ENCODE measurements around the gene POR. TPM values are rescaled to one million over a fixed set of nuclear protein-coding genes. Genes with fewer than 3 reads are reported as not detected.

POR gene
- total and polyA plus RNA-seq, 2 of the 8 experiments (the other 6 are each of a cell fraction or from before 2014, with no cell fraction given), result 98.7 to 144 TPM

- no peak within 1 kb of the TSS for H2BK20ac ChIP-seq (ENCODE audit: low read length)
- peak within 1 kb of the TSS; percentile 76; the same call in 1 of the 2 replicates for H2AK5ac ChIP-seq (ENCODE audit: low read depth, low read length)
- H3K56ac ChIP-seq (replicated peaks; ENCODE audit: insufficient read length, low read depth, low read length), result peak within 1 kb of the TSS; percentile 64
- peak within 1 kb of the TSS; percentile 83; the same call in 1 of the 2 replicates for H2BK15ac ChIP-seq (ENCODE audit: low read length)
- peak within 1 kb of the TSS; percentile 75; the same call in 1 of the 2 replicates for H2BK12ac ChIP-seq (ENCODE audit: low read depth, low read length)
- H3K79me1 ChIP-seq (ENCODE audit: low read depth, low read length), result no peaks in the 10 kb centered on the region
- H2AFZ ChIP-seq (ENCODE audit: low read length), result peak within 1 kb of the TSS; percentile 47; the same call in 1 of the 2 replicates
- ChIA-PET CTCF (ENCODE audit: partially characterized antibody) (interaction anchor here (6.3 kb wide), 1 partner anchor 25 kb away, joined by 41 read pairs; no protein-coding TSS in a partner anchor), POLR2A (ENCODE audit: partially characterized antibody) (interaction anchor here (0.8 to 2.1 kb wide), 7 partner anchors 18 to 130 kb away, joined by 3 to 5 read pairs (median 3); partner anchors contain the start of genes MDH2 and STYXL1)
- peaks cover 13% of the 10 kb centered on the region; the same call in 1 of the 2 replicates for H3K23me2 ChIP-seq (ENCODE audit: low read depth, low read length)
- peaks cover 0 to 28% (median 17%) of the 10 kb centered on the region in 4 experiments; a peak in 6 of 7 replicates for H3K4me1 ChIP-seq (replicated peaks in 1 of 4; ENCODE audit: control insufficient read depth in 3 of 4, insufficient read depth in 4 of 4, low read length in 3 of 4)
- no peaks in the 10 kb centered on the region for H3K9me3 ChIP-seq (ENCODE audit: insufficient read depth in 2 of 2, low read depth in 1 of 2, low read length in 1 of 2)
- peak within 1 kb of the TSS; percentile 62 to 96 for H3K4me2 ChIP-seq (ENCODE audit: insufficient read depth in 1 of 2, low read depth in 2 of 2, low read length in 2 of 2)
- DNase-seq (ENCODE audit: low read depth in 1 of 2, low spot score in 2 of 2) (peak; percentile 56 to 97), FAIRE-seq (no peak)
- no peaks in the 10 kb centered on the region for H3K27me3 ChIP-seq (replicated peaks in 1 of 4; ENCODE audit: control insufficient read depth in 3 of 4, extremely low read depth in 1 of 4, insufficient read depth in 3 of 4, low read length in 3 of 4)
- H3K9ac ChIP-seq (replicated peaks in 1 of 4; ENCODE audit: extremely low read depth in 1 of 4, low read depth in 3 of 4, low read length in 3 of 4), result peak within 1 kb of the TSS; percentile 35 to 68 (median 50); a peak in 6 of 7 replicates
- peak within 1 kb of the TSS; percentile 61 to 96 (median 68) for H3K4me3 ChIP-seq (ENCODE audit: extremely low read depth in 1 of 4, insufficient read depth in 2 of 4, low read depth in 3 of 4, low read length in 4 of 4)
- peak within 1 kb of the TSS; percentile 78 for H3K18ac ChIP-seq (ENCODE audit: extremely low read depth, low read length)
- WGBS, 2 experiments (ENCODE audit: extremely low coverage in 1 of 2, insufficient coverage in 1 of 2, insufficient read length in 1 of 2, insufficient replicate concordance in 2 of 2, low coverage in 1 of 2, low lambda C conversion rate in 2 of 2, missing lambda C conversion rate in 1 of 2), result 7% methylated on average over 32 of the region's 51 CpGs; no CpG with 5 or more reads in 1 of the 2 experiments
- H3K4ac ChIP-seq (replicated peaks; ENCODE audit: insufficient read length, low read depth, low read length), result peak within 1 kb of the TSS; percentile 53
- H3K14ac ChIP-seq (ENCODE audit: insufficient read length), result no peak within 1 kb of the TSS
- H2BK5ac ChIP-seq (ENCODE audit: low read depth, low read length), result peak within 1 kb of the TSS; percentile 90
- peak within 1 kb of the TSS; percentile 73 for H4K91ac ChIP-seq (replicated peaks; ENCODE audit: insufficient read length, low read length)
- H2BK120ac ChIP-seq (replicated peaks; ENCODE audit: low read depth, low read length), result peak within 1 kb of the TSS; percentile 95
- peak within 1 kb of the TSS; percentile 62; the same call in 1 of the 2 replicates for H4K8ac ChIP-seq (ENCODE audit: extremely low read depth, insufficient read depth, low read length)
- peak within 1 kb of the TSS; percentile 94 for H4K5ac ChIP-seq (ENCODE audit: insufficient read length, low read depth, low read length)
- no peak within 1 kb of the TSS for H3K27ac ChIP-seq (ENCODE audit: low read depth, low read length)
- H3K23ac ChIP-seq (ENCODE audit: insufficient read length), result no peak within 1 kb of the TSS
- no peaks in the 10 kb centered on the region for H3K79me2 ChIP-seq (ENCODE audit: control insufficient read depth in 1 of 2, insufficient read depth in 2 of 2, low read length in 2 of 2)
- no peaks in the 10 kb centered on the region; a peak in 1 of 8 replicates for H3K36me3 ChIP-seq (ENCODE audit: control insufficient read depth in 2 of 4, insufficient read depth in 4 of 4, low read length in 3 of 4)
- no peaks in the 10 kb centered on the region for H4K20me1 ChIP-seq (replicated peaks in 1 of 2; ENCODE audit: control insufficient read depth in 1 of 2, insufficient read depth in 2 of 2, low read length in 2 of 2)
- TF ChIP-seq SP4 (IDR thresholded peaks at IDR 0.05; ENCODE audit: low read length) (0 out of 2 replicates have a peak, but pooled peaks have one; percentile 72), TAF7 (optimal IDR thresholded peaks at IDR 0.05; ENCODE audit: borderline replicate concordance, low read depth, low read length) (no peak), POU5F1 (IDR thresholded peaks at IDR 0.05; ENCODE audit: low read depth, low read length) (no peak), E2F6 (IDR thresholded peaks at IDR 0.05) (no peak; the same call in 1 of the 2 replicates), ASH2L (IDR thresholded peaks at IDR 0.05; ENCODE audit: low read length) (peak; percentile 39), POLR2AphosphoS5 (IDR thresholded peaks at IDR 0.05; ENCODE audit: low read depth, low read length) (peak; percentile 82), KDM5A (IDR thresholded peaks at IDR 0.05; ENCODE audit: low read length) (no peak), CHD1 (IDR thresholded peaks at IDR 0.05; ENCODE audit: low read depth, low read length) (no peak), NRF1 (IDR thresholded peaks at IDR 0.05; ENCODE audit: low read depth, low read length) (no peak), TEAD4 (IDR thresholded peaks at IDR 0.05; ENCODE audit: low read depth, low read length) (no peak), FOSL1 (IDR thresholded peaks at IDR 0.05; ENCODE audit: insufficient read depth, low read depth, low read length) (no peak), RFX5 (IDR thresholded peaks at IDR 0.05; ENCODE audit: borderline replicate concordance, low read depth, low read length) (no peak)
These were observed 79.6 kb downstream of the POR start, which contains the start of gene TMEM120A for GRCh38 chr7:75994388-75995051. TSS of gene TMEM120A (minus strand) at chr7:75994595. CDS start at chr7:75994570, 25 bp downstream.
